GM10248 (cell line): ENCODE data around the gene SMCHD1.

Source experiments
- CTCF ChIA-PET: fragments of 300-600 bp; sonication (Branson Sonifier 250); formaldehyde crosslinking; extraction: SDS; loops from one replicate; lab custom pipeline; 2021; ENCODE audit warnings: antibody characterized with exemption; lab: Yijun Ruan, JAX
- POLR2A ChIA-PET: fragments of 350-650 bp; sonication (Branson Sonifier 250); formaldehyde crosslinking; extraction: SDS; loops from one replicate; lab custom pipeline; 2020; ENCODE audit warnings: antibody characterized with exemption; lab: Yijun Ruan, JAX
- DNase-seq: peaks from one replicate; pipeline ENCODE4 v3.0.0; 2012; ENCODE audit errors: extremely low spot score
- TF ChIP-seq, protein P1 (sequence below): IDR thresholded peaks from 2 replicates; pipeline ENCODE4 v1.5.1; 2012; ENCODE audit warnings: mild to moderate bottlenecking, low read depth; ENCODE audit errors: extremely low read depth, missing control alignments, control extremely low read depth

Gene SMCHD1

DNA sequence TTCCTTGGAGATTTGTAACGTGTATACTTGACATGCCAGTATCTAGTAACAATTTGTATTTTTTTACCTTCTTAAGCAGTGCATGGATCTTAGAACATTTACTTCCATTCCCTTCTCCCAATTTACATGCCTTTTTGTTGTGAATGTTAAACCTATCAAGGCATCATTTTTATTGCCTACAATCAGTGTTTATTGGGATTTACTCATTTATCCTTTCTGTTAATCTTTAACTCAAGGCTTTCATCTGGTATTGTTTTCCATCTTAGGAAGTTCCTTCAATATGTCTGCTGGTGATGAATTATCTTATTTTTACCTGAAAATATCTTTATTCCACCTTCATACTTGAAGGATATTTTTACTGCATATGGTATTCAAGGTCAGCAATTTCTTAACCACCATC lies 102.8 kb downstream of the SMCHD1 start:
- DNase-seq = no peak
- ChIA-PET POLR2A (no interaction called here), CTCF (no interaction called here)
- TF ChIP-seq, protein P1, sequence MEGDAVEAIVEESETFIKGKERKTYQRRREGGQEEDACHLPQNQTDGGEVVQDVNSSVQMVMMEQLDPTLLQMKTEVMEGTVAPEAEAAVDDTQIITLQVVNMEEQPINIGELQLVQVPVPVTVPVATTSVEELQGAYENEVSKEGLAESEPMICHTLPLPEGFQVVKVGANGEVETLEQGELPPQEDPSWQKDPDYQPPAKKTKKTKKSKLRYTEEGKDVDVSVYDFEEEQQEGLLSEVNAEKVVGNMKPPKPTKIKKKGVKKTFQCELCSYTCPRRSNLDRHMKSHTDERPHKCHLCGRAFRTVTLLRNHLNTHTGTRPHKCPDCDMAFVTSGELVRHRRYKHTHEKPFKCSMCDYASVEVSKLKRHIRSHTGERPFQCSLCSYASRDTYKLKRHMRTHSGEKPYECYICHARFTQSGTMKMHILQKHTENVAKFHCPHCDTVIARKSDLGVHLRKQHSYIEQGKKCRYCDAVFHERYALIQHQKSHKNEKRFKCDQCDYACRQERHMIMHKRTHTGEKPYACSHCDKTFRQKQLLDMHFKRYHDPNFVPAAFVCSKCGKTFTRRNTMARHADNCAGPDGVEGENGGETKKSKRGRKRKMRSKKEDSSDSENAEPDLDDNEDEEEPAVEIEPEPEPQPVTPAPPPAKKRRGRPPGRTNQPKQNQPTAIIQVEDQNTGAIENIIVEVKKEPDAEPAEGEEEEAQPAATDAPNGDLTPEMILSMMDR = no peak

DNA sequence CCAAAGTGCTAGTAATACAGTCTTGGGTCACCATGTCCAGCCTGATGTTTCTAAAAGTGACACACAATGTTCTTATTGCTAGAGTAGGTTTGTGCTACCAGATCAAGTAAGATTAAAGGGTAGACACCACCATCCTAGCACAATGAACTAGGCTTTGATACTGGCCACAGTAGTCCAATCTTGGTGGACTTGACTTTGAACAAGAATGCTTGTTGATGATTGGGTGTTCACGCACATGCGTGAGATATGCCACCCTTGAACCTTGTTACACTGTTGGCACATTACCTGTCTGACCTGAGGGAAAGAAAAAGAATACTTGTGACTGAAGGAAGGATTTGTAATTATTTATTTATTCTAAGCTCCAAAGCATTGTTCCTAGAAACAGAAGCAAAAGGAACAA lies 119.1 kb downstream of the SMCHD1 start:
- DNase-seq = no peak
- ChIA-PET POLR2A (no interaction called here), CTCF (interaction anchor here (1.3 kb wide), 1 partner anchor 10 kb away, joined by 5 read pairs; no protein-coding TSS in a partner anchor)
- TF ChIP-seq, protein P1 = no peak

DNA sequence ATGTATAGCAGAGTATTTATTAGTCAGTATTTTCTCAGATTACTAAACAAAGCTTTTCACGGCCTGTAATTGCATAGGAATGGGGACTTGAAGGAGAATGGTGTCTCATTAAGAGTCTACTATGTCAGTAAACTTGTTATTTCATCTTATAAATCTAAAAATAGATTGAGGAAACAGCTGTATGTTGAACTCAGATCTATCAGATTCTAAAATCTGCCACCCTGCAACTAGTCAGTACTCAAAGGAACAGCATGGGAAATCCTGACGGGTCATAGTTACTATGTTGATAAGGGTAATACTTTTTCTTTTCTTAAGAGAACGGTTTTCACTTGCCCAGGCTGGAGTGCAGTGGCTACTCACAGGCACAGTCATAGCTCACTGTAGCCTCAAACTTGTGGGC lies 121.1 kb downstream of the SMCHD1 start:
- ChIA-PET POLR2A (interaction anchor here (0.6 kb wide), 1 partner anchor 66 kb away, joined by 9 read pairs; no protein-coding TSS in a partner anchor), CTCF (interaction anchor here (1.4 kb wide), 1 partner anchor 135 kb away, joined by 3 read pairs; no protein-coding TSS in a partner anchor)
- no peak for DNase-seq
- TF ChIP-seq, protein P1 = no peak

DNA sequence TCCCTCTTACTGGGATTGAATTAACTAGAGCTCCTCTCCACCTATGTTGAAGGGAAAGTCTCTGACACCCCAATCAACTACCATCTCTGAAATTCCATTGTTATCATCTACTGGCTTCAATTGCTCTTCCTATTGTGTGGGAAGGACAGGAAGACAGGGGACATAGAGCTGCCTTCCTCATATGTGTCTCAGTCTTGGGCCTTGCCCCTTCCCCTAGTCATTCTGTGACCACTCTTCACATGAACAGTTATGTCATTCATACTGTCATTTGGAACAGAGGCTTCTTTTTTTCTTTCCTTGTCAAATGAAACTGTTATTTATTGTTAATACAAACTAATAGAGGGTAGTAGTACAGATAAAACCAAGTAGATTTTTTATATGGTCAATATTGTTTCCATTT lies 121.7 kb downstream of the SMCHD1 start:
- CTCF ChIA-PET = interaction anchor here (1.0 to 1.4 kb wide), 2 partner anchors 10 to 135 kb away, joined by 3 read pairs; no protein-coding TSS in a partner anchor

DNA sequence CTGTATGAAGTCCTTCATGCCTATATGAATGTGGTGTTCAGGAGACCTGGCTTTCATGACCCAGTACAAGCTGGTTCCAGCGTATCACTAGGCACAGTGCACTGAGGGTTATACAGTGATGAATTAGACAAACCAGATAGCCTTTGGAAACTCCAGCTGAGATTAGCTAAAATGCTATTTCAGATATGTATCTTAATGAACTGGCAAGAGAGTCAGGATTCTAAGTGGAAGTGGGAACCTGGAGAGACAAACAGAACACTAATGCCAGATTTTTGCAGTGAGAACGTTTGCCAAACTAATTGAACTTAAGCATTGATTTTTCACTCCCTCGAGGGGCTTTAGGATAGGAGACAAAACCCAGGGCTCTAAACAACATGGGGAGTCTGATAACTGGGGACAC lies 125.2 kb downstream of the SMCHD1 start:
- TF ChIP-seq, protein P1 = no peak
- ChIA-PET CTCF (interaction anchor here (0.7 to 1.4 kb wide), 3 partner anchors 12 to 56 kb away, joined by 3 read pairs; no protein-coding TSS in a partner anchor), POLR2A (no interaction called here)
- DNase-seq = no peak

More for the DNA sequence above, 121.7 kb downstream of the SMCHD1 start:
- DNase-seq = no peak
- POLR2A ChIA-PET = no interaction called here
- TF ChIP-seq, protein P1 = no peak

DNA sequence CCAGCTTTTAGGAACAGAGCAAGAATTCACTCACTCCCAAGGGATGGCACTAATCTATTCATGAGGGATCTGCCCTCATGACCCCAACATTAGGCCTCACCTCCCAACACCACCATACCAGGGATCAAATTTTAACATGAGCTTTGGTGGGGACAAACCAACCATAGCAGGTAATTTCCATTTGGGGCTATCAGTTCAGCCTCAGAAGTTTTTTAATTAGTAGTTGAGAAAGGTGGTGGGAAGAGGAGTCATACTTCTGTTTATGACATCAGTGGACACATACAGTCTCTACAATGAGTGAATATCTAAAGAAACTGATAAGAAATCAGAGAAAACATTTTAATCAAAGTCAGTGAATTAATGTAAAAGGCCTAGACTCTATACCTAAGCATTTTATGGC lies 131.7 kb downstream of the SMCHD1 start:
- no peak for DNase-seq
- ChIA-PET POLR2A (no interaction called here), CTCF (interaction anchor here (0.7 to 1.0 kb wide), 2 partner anchors 9 to 10 kb away, joined by 3 read pairs; no protein-coding TSS in a partner anchor)
- TF ChIP-seq, protein P1 = no peak
